ENCODE data around the gene KDM2B. TPM values are rescaled to one million over a fixed set of nuclear protein-coding genes. Genes with fewer than 3 reads are reported as not detected.

KDM2B gene
- total and polyA plus RNA-seq, 2 experiments from 2014 or later, result 30.8 to 82.1 TPM

- H3K27me3 ChIP-seq, result no peaks in the 10 kb centered on the region
- TF ChIP-seq CTCF (IDR thresholded peaks at IDR 0.05; ENCODE audit: low read depth, low read length), result no peak
- DNase-seq (ENCODE audit: low read depth in 1 of 2, low spot score in 1 of 2), result no peak
- no peaks in the 10 kb centered on the region for H3K4me1 ChIP-seq (ENCODE audit: low read depth)
- H3K36me3 ChIP-seq, result peaks cover 8% of the 10 kb centered on the region
- H3K4me3 ChIP-seq, result no peak overlapping the region
- no peak overlapping the region for H3K27ac ChIP-seq
- no peaks in the 10 kb centered on the region for H3K9me3 ChIP-seq (ENCODE audit: low read depth)
Observed at GRCh38 chr12:121516437-121517011, 64.3 kb downstream of the KDM2B start.

- H3K4me3 ChIP-seq, result no peak overlapping the region
- no peak for DNase-seq (ENCODE audit: low read depth in 1 of 2, low spot score in 1 of 2)
- H3K27ac ChIP-seq, result no peak overlapping the region
- no peaks in the 10 kb centered on the region for H3K9me3 ChIP-seq (ENCODE audit: low read depth)
- H3K27me3 ChIP-seq, result no peaks in the 10 kb centered on the region
- peaks cover 8% of the 10 kb centered on the region for H3K36me3 ChIP-seq
- TF ChIP-seq CTCF (IDR thresholded peaks at IDR 0.05; ENCODE audit: low read depth, low read length), result no peak
- no peaks in the 10 kb centered on the region for H3K4me1 ChIP-seq (ENCODE audit: low read depth)
Observed at GRCh38 chr12:121515615-121516014, 65.2 kb downstream of the KDM2B start.

GRCh38 chr12:121514184-121514742 is 66.6 kb downstream of the KDM2B start:
- H3K4me1 ChIP-seq (ENCODE audit: low read depth), result no peaks in the 10 kb centered on the region
- H3K4me3 ChIP-seq, result no peak overlapping the region
- TF ChIP-seq CTCF (IDR thresholded peaks at IDR 0.05; ENCODE audit: low read depth, low read length), result no peak
- H3K36me3 ChIP-seq, result peaks cover 10% of the 10 kb centered on the region
- no peaks in the 10 kb centered on the region for H3K9me3 ChIP-seq (ENCODE audit: low read depth)
- no peaks in the 10 kb centered on the region for H3K27me3 ChIP-seq
- DNase-seq (ENCODE audit: low read depth in 1 of 2, low spot score in 1 of 2), result no peak
- peak overlapping the region; percentile 60 for H3K27ac ChIP-seq

- TF ChIP-seq CTCF (IDR thresholded peaks at IDR 0.05; ENCODE audit: low read depth, low read length), result no peak
- Histone ChIP-seq H3K4me1 (ENCODE audit: low read depth) (no peaks in the 10 kb centered on the region), H3K9me3 (ENCODE audit: low read depth) (no peaks in the 10 kb centered on the region), H3K27ac (no peak overlapping the region), H3K4me3 (no peak overlapping the region), H3K36me3 (peaks cover 10% of the 10 kb centered on the region), H3K27me3 (no peaks in the 10 kb centered on the region)
- peak in 1 of 2 donors; percentile 48 for DNase-seq (ENCODE audit: low read depth in 1 of 2, low spot score in 1 of 2)
Observed at GRCh38 chr12:121513464-121514183, 67.2 kb downstream of the KDM2B start.

GRCh38 chr12:121512561-121512960 is 68.3 kb downstream of the KDM2B start:
- Histone ChIP-seq H3K4me3 (no peak overlapping the region), H3K36me3 (peaks cover 16% of the 10 kb centered on the region), H3K4me1 (ENCODE audit: low read depth) (no peaks in the 10 kb centered on the region), H3K27ac (peak overlapping the region; percentile 39), H3K27me3 (no peaks in the 10 kb centered on the region), H3K9me3 (ENCODE audit: low read depth) (no peaks in the 10 kb centered on the region)
- no peak for TF ChIP-seq CTCF (IDR thresholded peaks at IDR 0.05; ENCODE audit: low read depth, low read length)
- no peak for DNase-seq (ENCODE audit: low read depth in 1 of 2, low spot score in 1 of 2)

Data from cardiac muscle cell (in vitro differentiated cells and primary cell).